Neural cell (in vitro differentiated cells): ENCODE data around the gene FLT1.

ENCODE experiments used
- CTCF ChIP-seq: fragments of 450-650 bp; IDR thresholded peaks from 2 replicates; pipeline ENCODE4 v1.5.1; 2014; ENCODE audit warnings: antibody characterized with exemption, mild to moderate bottlenecking, moderate library complexity; ENCODE audit not compliant: poor library complexity, severe bottlenecking
- EP300 ChIP-seq: fragments of 450-650 bp; conservative IDR thresholded peaks from 2 replicates; pipeline ENCODE4 v1.6.1; 2014; ENCODE audit warnings: antibody characterized with exemption, mild to moderate bottlenecking, moderate library complexity; ENCODE audit not compliant: poor library complexity, severe bottlenecking
- EZH2 ChIP-seq: fragments of 200-600, 300-800 bp; shearing (Covaris generic), sonication (generic); IDR thresholded peaks from 2 replicates; pipeline ENCODE4 v1.6.1; 2014; ENCODE audit warnings: antibody characterized with exemption, low read length, borderline replicate concordance, mild to moderate bottlenecking; ENCODE audit not compliant: insufficient read depth, poor library complexity, severe bottlenecking
- MXI1 ChIP-seq: fragments of 450-650 bp; conservative IDR thresholded peaks from 2 replicates; pipeline ENCODE4 v1.6.1; 2014; ENCODE audit warnings: antibody characterized with exemption, mild to moderate bottlenecking; ENCODE audit not compliant: poor library complexity, severe bottlenecking
- POLR2AphosphoS5 ChIP-seq: IDR thresholded peaks from 2 replicates; pipeline ENCODE4 v1.6.1; 2012
- RAD21 ChIP-seq: fragments of 450-650 bp; conservative IDR thresholded peaks from 2 replicates; pipeline ENCODE4 v1.6.1; 2014; ENCODE audit warnings: antibody characterized with exemption, mild to moderate bottlenecking, moderate library complexity
- REST ChIP-seq: IDR thresholded peaks from 2 replicates; pipeline ENCODE4 v1.6.1; 2012; ENCODE audit warnings: borderline replicate concordance
- SMC3 ChIP-seq: fragments of 450-650 bp; conservative IDR thresholded peaks from 2 replicates; pipeline ENCODE4 v1.6.1; 2014; ENCODE audit warnings: antibody characterized with exemption, mild to moderate bottlenecking, moderate library complexity; ENCODE audit not compliant: poor library complexity
- TAF1 ChIP-seq: IDR thresholded peaks from 2 replicates; pipeline ENCODE4 v1.6.1; 2012; ENCODE audit warnings: low read depth

- no peak for TF ChIP-seq CTCF
- TF ChIP-seq SMC3 = no peak
- TF ChIP-seq EP300 = no peak
- TF ChIP-seq REST = no peak
- no peak for TF ChIP-seq POLR2AphosphoS5
- TF ChIP-seq TAF1 = no peak
- peak; percentile 72 for TF ChIP-seq EZH2
- no peak for TF ChIP-seq RAD21
- no peak for TF ChIP-seq MXI1
Observed at GRCh38 chr13:28494504-28494777, 487 bp downstream of the FLT1 start.
